GM19463 (cell line): ENCODE data around the gene CLASRP.

Experiments
- ATAC-seq: cut with Tn5 transposase; IDR thresholded peaks from one replicate; pipeline ENCODE4 v1.9.1; 2021; ENCODE audit warnings: mild to moderate bottlenecking, moderate library complexity; ENCODE audit not compliant: unreplicated experiment

Gene CLASRP

GRCh38 chr19:45079063-45079910 lies 40.4 kb downstream of the CLASRP start, which contains the start of gene GEMIN7:
Gene GEMIN7 (plus strand): TSS chr19:45079260. CDS start chr19:45090115, 10,855 bp downstream.
- ATAC-seq: no peak

DNA sequence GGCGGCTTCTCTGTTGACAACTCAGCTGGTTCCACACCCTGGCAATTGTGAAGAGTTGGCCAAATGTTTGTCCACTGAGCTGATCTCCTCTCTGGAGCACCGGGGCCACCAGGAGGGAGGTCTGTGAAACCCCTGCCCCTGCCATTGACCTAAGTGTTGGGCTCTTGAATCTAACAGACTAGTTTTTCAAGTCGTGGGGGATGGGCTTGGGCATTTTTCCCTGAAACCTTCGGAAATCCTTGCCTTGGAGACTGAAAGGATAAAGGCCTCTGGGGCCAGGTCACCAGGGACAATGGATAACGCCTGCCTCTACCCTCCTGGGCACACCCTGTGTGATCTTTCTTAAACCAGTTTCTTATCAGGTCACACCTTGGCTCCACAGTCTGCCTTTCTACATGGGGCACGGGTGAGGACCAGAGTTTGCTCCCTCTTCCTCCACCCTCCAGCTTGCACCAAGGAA lies 41.1 kb downstream of the CLASRP start:
- ATAC-seq: no peak

DNA sequence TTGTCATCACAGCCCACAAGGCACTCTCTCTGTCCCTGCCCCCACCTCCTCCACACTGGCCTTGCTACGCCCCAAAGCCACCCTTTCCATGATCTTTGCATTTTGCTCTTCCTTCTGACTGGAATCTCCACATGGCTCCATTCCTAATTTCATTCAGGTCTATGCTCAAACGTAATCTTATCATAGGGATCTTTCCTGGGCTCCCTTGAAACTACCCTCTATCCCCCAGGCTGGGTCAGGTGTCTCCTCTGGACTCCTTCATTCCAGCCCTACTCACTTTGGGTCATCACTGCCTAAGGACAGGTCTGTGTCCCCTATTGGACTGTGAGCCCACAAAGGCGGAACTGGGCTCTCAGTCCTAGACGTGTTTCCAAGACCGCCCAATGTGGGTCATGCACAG lies 43.3 kb downstream of the CLASRP start:
- no peak for ATAC-seq

DNA sequence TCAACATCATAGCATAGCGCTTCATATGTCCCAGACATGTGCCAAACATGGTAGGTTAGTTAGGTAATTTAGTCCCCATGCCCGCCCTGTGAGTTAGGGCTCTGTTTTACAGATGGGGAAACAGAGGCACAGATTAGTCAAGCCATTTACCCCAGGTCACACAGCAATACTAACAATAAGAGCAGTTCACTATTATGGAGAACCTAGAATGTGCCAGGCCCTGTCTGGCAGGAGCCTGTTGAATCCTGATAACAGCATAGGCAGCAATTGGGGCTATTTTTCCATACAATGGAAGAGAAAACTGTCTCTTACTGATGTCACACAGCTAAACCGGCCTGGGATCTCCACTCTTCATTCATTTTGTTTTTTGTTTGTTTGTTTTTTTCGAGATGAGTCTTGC lies 47.6 kb downstream of the CLASRP start:
- ATAC-seq: no peak

DNA sequence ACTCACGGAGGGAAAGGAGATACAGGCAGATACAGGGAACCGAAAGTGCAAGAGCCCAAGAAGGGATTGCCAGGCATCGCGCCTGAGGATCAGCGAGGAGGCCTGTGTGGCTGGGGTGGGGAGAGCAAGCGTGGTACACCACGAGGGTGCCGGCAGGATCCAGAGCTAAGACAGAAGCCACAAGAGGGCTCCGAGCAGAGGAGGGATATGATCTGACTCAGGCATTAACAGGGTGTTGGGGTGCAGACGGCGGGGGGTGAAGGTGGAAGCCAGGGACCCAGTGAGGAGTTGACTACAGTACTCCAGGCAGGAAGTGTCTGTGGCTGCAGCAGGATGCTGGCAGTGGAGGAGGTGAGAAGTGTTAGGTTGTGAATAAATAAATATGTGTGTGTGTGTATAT lies 48.7 kb downstream of the CLASRP start:
- ATAC-seq: no peak

GRCh38 chr19:45090034-45090433 lies 51.2 kb downstream of the CLASRP start:
- no peak for ATAC-seq

GRCh38 chr19:45090606-45091005 lies 51.8 kb downstream of the CLASRP start:
- ATAC-seq: no peak

DNA sequence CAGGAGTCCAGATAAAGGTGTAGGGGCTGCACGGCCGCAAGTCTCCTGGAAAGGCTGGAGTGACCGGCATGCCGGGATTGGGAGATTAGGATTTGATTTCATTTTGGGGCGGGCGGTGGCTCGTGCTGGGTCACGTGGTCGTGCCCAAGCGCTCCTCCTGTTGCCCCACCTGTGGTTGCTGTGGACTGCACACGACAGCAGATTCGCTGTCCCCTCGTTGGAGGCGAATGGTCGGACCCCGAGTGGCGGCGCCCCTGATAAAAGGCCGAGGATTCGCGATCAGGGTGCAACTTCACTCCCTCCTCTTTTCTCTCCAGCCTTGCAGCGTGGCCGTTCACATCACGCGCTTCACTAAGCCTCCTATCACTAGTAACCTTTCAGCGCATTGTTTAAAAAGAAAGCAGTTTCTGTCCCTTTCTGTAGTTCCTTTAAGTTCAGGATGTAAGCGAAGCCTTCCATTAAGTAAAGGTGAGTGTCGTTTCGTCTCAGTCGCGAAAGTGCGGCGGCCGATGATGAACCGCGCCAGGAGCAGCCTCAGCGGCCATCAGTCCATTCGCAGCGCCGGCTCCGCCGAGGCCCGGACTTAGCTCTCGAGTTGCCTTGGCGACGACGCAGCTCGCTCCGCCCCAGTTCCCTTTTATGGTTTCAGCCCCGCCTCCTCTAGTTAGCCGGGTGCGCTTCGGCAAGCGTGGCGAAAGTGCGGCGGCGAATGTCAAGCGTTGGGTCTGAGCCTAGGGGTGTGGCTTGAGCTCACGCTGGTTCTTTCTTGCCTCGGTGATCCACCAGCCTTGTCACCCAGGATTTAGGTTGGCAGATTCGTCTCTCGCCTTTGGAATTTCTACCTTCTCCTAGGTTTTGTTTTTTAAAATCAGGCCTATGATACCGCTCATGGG lies 52.4 kb downstream of the CLASRP start:
- ATAC-seq: peak; percentile 63

DNA sequence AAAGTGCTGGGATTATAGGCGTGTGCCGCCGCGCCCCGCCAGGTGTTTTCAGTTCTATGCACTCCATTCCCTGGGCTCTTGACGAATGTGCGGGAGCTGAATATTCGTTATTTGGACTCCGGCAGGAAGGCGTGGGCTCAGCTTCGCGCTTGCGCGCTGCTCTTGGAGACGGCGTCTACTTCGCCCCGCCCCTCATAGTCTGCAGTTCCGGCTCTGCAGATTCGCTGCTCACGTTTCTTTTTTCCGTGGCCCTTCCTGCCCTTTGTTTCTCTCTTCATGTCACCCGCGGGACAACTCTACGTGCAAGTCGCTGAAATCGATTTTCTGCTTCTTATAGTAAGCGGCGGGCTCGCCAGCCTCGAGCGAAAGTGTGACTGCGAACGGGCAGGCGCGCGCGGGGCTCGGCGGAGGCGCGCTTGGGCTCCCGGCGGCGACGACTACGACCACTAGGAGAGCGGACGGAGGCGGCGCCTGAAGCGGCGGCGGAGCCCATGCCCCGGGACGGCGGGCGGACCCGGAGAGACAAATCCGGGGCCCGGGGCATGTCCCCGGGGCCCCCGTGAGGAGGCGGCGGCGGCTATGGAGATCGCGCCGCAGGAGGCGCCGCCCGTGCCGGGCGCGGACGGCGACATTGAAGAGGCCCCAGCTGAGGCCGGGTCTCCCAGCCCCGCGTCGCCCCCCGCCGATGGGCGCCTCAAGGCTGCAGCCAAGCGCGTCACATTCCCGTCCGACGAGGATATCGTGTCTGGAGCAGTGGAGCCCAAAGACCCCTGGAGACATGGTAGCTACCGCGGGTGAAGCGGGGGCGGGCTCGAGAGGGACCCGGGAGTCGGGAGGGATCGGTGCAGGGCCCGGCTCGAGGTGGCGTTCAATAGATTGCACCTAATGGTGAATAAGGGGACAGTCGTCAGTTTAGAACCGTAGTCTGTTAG lies 54.2 kb downstream of the CLASRP start, which contains the start of gene PPP1R37:
TSS of gene PPP1R37 (plus strand) at position 433 of the 932 bp plus-strand sequence. CDS start at position 580, 147 bp downstream.
- ATAC-seq: peak; percentile 53

- ATAC-seq: no peak
These were observed 55.3 kb downstream of the CLASRP start for GRCh38 chr19:45094137-45094536.

- ATAC-seq: no peak
These were observed 55.9 kb downstream of the CLASRP start for GRCh38 chr19:45094707-45095106.

DNA sequence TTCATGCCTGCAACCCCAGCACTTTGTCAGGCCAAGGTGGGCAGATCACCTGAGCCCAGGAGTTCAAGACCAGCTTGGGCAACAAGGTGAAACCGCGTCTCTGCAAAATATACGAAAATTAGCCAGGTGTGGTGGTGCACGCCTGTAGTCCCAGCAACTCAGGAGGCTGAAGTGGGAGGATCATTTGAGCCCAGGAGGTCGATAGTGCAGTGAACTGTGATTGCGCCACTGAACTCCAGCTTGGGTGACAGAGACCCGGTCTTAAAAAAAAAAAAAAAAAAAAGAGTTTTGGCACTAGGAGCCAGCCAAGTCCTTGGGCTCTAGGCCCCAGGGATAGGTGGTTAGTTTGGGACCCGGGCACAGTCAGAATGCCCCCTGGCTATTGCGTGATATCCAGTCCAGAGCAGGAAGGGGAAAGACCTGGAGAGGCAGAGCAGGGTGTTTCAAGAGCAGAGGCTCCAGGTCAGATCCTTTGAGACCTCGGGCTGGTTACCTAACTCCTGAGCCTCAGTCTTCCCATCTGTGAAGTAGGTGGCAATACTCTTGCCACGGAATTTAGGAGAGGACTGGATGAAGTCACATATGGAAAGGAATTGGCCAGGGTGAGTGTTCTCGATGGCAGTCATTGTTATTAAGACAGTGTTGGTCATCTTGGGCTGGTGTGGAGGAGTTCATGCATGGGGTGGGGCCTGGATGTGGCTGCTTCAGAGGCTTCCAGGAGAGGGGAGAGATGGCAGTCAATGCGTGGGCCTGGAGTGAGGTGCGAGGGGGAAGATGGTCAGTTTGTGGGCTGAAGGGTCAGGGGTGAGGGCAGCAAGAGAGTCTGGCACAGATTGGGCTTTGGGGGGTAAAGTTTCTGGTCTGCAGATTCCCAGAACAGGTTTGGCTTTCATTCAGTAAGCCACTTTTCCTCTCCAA lies 56.9 kb downstream of the CLASRP start:
- no peak for ATAC-seq

DNA sequence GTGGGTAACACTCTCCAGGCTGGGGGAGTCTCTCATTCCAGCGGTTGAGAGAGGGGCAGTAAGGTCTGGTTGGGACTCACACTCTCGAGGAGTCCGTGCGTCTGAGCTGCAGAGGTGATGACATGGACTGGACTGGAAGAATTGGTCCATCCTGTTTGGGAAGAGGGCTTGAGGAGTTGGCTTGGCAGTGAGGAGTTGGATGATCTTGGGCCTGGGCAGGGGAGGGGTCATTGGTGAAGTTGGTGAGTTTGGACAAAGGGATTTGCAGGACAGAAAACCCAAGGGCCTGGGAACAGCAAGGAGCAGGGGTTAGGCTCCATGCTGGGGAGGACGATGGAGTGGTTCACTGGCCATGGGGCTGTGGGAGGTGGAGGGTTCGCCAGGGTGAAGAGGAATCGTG lies 57.9 kb downstream of the CLASRP start:
- no peak for ATAC-seq

GRCh38 chr19:45097450-45097775 lies 58.6 kb downstream of the CLASRP start:
- ATAC-seq: no peak

- no peak for ATAC-seq
These were observed 59.1 kb downstream of the CLASRP start for GRCh38 chr19:45097776-45098520.

DNA sequence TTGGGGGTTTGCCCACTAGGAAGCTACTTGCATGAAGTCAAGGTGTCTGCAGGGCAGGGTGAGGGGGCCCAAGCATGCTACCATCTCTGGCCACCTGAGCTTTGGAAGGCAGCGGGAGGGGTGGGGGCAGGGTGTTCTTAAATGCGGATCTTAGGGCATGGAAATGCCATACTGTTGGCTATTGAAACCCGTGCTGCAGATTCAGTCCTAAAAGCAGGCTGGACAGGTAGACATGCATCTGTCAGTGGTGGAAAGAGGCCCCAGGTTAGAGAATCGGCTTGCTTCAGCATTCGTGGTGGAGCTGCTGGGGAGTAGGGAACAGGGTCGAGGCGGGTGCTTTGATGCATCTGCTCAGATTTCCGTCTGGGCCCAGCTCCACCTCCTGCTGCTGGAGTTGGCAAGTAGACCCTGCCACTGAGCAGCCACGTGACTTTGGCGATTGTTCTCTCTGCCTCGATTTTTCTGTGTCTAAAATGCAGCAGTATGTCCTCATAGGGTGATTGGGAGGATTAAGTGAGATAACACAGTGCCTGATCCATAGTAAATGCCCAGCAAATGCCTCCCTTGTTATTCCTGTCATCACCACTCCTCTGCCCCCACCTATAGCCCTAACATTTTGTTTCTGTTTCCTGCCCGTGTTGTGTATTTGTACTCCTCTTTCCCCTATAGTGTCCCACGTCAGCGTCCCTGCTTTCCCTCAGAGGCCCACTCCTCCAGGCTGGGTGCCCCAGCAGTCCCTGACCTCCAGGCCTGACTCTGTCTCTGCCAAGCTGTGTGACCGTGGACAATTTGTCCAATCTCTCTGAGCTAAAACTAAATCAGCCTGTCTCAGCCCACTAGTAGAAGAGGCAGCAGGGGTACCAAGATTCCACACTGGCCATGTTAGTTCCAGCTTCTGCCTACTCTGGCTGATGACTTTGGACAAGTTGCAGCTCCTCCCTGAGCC lies 59.9 kb downstream of the CLASRP start:
- no peak for ATAC-seq

DNA sequence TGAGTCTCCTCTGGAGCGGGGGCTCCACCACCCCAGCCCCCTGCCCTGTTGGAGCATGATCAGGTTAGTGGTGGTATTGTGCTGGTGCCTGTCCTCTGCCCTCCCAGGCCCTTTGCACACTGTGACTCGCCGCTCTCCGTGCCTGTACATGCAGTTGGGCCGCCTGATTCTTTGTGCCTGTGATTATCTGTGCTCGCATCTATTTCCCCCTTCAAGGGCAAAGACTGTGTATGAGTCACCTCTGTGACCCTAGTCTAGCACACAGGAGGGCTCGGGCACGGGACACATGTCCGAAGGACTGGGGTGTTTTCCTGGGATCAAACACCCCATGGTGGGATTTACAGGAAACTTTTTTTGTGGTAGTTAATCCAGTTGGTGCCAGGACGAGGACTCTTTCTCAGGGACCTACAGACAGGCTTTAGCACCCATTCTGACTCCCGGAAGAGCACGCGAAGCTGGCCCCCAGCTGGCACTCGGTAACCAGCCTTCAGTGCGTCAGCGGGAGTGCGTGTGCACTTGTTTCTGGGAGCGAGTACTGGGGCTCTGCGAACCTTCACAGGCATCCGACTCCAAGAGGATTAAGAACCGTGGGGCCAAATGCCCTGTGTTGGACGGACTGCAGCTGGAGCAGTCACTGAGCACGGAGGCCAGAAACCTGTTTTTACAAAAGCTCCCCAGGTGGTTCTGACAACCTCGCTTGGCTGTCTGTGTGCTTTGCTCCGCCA lies 60.8 kb downstream of the CLASRP start:
- ATAC-seq: no peak
